T-helper 1 cell treated with Interleukin-12 subunit alpha and Interleukin-12 subunit beta and Interleukin-4 antibody, amounts not matched to agents 30 ng/mL and 1 ng/mL, for 36 hours (primary cell): ENCODE results near the gene FAM168A. TPM values are rescaled to one million over a fixed set of nuclear protein-coding genes. Genes with fewer than 3 reads are reported as not detected.

Source experiments
- intact Hi-C: fragments of 100-400 bp; cut with micrococcal nuclease; formaldehyde crosslinking; loops from one replicate; pipeline ENCODE4 v1.15.1; 2024
- total RNA-seq: library from RNA; stranded (reverse); gene quantifications from 2 replicates; pipeline ENCODE4 v1.2.3, GENCODE V29; 2022

The FAM168A gene
- total RNA-seq, 1 donor from 2014 or later, result 29.4 TPM

DNA sequence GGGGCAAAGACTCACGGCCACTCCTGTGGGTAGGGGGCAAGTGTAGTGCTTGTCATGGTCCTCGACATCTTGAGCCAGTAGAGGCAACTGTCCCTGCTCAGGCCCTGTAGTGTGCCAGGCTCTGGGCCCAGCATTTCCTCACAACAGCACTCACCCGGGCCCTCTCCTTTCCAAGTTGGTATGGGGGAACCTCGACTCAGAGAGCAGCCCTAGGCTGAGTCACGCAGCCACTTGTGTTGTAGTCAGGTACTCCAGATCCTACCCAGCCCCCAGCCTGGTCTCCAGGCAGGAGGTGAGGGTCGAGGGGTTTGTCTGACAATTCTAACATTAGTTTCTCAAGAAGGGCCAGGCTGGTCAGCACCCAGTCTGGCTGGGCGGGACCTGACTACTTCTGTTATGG, 217.6 kb downstream of the FAM168A start:
- intact Hi-C loops, result no loop called here

DNA sequence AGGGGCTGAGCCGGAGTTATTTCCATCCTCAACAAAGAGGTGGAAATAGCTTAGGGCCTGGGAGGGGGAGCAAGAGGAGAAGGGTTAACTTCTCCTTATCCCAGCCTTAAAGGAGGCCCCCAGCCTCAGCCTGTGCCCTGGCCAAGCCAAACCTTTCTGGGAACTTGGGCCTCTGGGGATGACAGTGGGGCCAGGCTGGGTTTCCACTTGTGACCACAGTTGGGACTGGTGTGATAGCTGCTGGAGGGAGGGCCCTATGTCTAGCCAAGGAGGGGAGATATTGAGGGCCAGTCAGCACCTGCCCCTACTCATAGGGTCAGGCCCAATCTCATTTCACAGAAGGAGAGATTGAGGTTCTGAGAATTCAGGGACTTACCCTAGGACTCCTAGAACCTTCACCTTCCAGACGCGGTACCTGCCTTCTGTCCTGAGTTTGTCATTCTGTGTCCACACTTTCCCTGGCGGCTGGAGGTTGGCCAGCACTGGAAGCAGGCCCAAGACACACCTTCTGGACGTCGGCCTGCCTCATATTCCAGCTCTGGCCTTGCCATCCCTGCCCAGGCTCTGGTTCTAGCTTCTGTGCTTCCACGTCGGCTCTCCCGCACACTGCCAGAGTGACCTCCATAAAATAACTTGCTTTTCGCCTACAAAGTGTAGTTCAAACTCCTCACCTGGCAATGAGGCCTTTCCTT, 218.6 kb downstream of the FAM168A start:
- intact Hi-C loops, result loop anchor here (5.0 to 10.0 kb wide), 3 partner anchors 237 to 657 kb away; partner anchors contain the start of genes COA4, FCHSD2 and PAAF1

DNA sequence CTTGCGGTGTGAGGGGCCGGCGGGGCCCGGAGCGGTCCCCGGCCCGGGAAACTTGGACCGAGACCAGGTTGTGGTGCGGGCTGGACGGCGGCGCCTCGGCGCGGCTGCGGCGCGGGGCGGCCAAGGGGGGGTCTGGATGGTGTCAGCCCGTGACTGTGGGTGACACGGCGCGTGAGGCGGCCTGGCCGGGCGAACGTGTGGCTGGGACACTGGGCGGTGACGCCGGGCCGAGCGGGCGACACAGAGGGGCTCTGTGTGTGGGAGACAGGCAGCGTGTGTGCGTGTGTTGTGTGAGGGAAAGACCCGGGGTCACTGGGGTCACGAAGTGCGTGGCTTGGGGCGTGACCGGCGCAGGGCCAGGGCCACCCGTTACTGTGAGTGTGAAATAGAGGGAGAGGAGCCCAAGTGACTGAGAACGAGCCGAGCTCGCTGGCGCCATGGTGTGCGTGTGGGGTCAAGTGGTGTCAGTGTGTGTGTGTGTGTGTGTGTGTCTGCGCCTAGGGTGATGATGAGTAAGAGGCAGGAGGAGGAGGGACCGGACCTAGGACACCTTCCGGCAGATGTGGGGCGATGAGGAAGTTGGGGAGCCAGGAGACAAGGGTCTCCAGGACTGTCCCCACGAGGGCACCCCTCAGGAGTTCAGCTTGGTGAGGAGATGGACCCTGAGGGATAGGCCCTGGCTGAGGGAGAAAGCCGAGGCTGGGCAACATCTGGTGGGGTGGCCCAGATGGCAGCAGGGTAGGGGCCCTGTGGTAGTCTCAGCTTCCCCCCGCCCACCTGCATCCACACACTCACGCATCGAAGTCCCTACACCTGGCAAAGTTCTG, 220.9 kb downstream of the FAM168A start:
- intact Hi-C loops, result loop anchor here (1.0 to 10.0 kb wide), 12 partner anchors 11 to 1264 kb away; partner anchors contain the start of genes ANAPC15, C2CD3, COA4 and FAM168A

DNA sequence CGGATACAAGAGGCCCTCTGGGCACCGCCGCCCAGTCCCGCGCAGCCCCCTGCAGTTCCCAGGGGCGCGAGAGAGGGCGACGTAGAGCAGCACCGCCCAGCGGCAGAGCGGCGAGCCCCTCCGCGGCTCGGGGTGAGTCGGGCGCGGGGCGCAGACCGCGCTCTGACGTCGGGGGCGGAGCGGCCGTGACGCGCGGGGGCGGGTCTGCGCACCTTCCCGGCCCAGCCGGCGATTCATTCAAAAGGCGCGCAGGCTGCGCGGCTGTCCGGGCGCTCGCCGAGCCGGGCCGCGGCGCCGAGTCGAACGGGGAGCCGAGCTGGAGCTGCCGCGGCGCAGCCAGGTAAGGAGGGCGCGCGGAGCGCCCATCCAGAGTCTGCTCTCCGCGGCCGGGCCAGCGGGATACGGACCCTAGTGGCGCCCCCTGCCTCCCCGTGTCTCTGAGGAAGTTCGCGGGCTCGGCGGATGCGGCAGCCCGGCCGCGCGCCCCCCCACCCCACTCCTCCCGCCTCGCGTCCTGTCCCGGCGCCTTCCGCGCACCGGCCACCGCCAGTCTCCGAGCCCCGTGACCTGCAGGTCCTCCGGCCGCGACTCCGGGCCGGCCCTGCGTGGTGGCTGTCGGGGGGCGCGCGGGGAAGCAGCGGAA, 221.6 kb downstream of the FAM168A start, which contains the start of gene RELT:
Gene RELT, plus strand, starts transcription at position 240 of the 643 bp plus-strand sequence. CDS start 12,738 bp downstream, outside the sequence.
- intact Hi-C loops, result loop anchor here (1.0 to 10.0 kb wide), 12 partner anchors 10 to 1263 kb away; partner anchors contain the start of genes ANAPC15, C2CD3, COA4 and FAM168A

DNA sequence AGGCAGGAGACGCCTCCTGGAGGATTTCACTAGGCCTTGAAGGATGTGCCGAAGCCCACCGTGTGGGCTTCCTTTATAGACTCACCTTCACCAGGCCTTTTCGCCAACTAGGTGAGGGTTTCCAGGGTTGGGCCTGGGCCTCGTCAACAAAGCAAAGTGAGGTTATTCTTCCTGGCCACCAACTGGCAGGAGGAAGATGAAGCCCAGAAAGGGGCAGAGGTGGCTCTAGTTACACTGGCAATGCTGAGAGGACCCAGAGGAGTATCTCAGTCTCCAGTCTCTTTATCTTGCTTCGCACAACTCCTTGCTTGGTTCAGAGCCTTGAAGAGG, 222.1 kb downstream of the FAM168A start:
- intact Hi-C loops, result loop anchor here (1.0 to 10.0 kb wide), 12 partner anchors 9 to 1263 kb away; partner anchors contain the start of genes ANAPC15, C2CD3, COA4 and FAM168A

DNA sequence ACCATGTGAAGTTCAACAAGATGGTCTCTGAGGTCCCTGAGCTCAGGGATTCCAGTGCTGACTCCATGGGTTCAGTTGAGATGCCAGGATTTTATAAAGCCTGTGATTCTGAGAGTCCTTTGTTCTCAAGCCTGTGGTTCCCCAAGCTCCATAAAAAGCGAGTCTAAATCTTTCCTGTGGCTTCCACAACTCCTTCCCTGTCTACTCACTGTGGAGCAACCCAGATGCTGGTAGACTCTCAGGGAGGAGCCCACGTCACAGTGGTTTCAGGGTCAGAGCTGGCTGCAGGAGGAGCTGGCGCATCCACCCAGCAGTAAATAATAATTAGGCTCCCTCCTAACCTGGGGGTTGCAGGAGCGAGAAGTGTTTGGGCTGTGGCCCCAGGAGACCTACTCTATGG, 223.8 kb downstream of the FAM168A start:
- intact Hi-C loops, result loop anchor here (10.0 kb wide), 1 partner anchor 501 kb away; the partner anchor contains the start of genes COA4 and PAAF1

DNA sequence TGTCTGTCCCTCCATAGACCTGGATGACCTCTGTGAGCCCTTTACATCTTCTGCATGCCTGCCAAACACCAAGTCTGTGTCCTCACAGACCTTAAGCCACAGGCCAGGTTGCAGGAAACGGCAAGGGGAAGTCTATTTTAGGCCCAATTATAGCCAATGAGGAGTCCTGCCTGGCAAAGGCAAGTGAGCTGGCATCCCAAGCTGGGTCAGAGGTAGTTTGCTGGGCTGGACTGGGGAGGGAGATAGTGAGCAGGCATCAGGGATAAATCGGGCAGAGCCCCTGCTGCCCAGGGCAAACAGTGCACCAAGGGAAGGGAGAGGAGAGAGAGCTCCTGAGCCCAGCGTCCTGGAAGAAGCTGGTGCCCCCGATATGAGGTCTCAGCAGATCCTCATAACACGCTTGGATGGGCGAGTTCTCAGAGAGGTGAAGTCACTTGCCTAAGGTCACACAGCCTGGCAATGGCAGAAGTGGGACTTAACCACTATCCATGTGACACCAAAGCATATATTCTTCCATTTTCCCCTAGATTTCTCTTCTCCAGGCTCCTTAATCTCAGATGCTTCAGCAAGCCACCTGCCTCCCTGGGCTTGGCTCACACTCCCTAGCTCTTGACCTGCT, 225.4 kb downstream of the FAM168A start:
- intact Hi-C loops, result loop anchor here (10.0 kb wide), 1 partner anchor 502 kb away; the partner anchor contains the start of genes COA4 and PAAF1

DNA sequence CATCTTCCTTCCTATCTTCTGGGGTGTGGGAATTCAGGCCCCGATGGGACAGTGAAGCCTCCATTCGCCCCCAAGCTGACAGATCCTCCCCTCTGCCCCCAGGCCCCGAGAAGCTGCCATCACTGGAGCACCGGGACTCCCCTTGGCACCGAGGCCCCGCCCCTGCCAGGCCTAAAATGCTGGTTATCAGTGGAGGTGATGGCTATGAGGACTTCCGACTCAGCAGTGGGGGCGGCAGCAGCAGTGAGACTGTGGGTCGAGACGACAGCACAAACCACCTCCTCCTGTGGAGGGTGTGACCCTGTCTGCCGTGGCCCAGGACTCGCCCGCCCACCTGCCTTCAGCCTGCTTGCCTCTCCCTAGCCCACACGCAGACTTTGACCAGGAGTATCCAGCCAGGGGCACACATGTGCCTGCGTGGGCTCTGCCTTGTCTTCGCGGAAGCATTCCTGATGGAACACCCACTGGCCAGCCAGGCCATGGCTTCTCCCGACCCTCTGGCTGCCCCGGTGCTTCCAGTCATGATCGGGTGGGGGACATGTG, 230.4 kb downstream of the FAM168A start:
- intact Hi-C loops, result no loop called here

DNA sequence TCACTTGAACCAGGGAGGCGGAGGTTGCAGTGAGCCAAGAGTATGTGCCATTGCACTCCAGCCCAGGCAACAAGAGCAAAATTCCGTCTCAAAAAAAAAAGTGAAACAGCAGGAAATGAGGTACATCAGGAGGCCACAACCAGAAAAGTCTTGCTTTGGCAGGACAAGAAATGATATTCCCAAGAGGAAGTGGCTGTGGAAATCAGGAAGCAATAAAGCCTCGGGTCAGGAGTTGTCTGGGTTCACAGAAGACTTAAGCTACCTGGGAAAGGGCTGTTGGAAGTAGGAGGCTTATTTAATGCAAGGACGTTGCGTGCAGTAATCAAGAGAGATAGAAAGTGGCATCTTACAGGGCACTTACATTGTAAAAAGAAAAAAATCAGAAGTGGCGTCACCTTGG, 231.0 kb downstream of the FAM168A start:
- intact Hi-C loops, result loop anchor here (1.0 kb wide), 1 partner anchor 9 kb away; the partner anchor contains the start of gene RELT

DNA sequence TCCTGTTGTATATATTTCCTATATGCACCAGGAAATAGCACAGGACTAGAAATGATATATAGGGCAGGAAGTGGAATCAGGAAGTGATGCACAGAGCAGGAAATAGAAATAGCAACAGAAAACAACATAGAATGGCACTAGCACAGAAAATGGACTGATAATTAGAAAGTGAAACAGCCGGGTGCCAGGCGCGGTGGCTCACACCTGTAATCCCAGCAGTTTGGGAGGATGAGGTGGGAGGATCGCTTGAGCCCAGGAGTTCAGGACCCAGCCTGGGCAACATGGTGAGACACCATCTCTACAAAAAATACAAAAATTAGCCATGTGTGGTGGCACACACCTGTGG, 231.7 kb downstream of the FAM168A start:
- intact Hi-C loops, result loop anchor here (1.0 kb wide), 1 partner anchor 10 kb away; the partner anchor contains the start of gene RELT

DNA sequence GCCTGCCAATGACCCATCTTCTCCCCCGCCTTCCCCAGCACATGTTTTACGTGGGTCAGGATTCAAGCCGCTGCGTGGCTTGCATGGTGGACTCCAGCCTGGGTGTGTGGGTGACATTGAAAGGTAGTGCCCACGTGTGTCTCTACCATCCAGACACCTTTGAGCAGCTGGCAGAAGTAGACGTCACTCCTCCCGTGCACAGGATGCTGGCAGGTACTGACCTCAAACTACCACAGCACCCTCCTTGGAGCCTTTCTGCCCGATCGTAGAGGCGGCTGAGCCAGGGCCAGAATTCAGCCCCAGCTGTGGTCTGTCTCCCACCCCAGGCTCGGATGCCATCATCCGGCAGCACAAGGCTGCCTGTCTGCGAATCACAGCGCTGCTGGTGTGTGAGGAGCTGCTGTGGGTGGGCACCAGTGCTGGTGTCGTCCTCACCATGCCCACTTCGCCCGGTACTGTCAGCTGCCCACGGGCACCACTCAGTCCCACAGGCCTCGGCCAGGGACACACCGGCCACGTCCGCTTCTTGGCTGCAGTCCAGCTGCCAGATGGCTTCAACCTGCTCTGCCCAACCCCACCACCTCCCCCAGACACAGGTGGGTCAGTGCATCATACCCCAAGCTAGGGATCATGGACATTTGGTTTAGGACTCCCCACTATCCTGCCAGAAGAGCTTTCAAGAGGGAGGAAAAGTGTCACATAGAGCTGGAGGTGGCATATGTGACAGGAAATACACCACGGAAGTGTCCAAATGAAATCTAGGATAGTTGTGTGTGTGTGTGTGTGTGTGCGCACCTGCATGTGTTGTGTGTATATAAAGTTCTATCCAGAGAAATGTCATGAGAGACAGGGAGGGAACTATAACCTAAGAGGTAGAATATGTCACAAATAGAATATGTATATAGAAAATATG, 232.3 kb downstream of the FAM168A start:
- intact Hi-C loops, result loop anchor here (1.0 kb wide), 1 partner anchor 11 kb away; the partner anchor contains the start of gene RELT

- intact Hi-C loops, result no loop called here
Measured at GRCh38 chr11:73363147-73363546, 234.8 kb downstream of the FAM168A start.

DNA sequence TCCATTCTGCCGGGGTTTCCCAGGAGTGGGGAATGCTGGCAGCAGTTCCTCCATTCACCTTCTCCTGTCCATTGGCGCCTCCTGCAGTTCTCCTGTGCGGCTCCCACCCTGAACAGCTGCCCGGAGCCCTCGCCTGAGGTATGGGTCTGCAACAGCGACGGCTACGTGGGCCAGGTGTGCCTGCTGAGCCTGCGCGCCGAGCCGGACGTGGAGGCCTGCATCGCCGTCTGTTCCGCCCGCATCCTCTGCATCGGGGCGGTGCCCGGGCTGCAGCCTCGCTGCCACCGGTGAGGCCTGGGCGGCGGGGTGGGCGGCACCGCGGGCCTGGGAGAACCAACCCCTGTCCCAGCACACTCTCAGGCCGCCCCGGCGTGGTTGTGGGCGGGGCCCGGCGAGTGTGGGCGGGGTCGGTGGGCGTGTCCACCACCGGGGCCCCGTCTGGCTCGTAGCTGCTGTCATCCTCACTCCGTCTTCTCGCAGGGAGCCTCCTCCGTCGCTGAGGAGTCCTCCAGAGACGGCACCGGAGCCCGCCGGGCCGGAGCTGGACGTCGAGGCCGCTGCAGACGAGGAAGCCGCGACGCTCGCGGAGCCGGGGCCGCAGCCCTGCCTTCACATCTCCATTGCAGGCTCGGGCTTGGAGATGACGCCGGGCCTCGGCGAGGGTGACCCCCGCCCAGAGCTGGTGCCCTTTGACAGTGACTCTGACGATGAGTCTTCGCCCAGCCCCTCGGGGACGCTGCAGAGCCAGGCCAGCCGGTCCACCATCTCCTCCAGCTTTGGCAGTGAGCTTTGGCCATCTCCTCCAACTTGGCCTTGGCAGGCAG, 235.7 kb downstream of the FAM168A start:
- intact Hi-C loops, result no loop called here

- intact Hi-C loops, result no loop called here
Measured at GRCh38 chr11:73360743-73361369, 237.1 kb downstream of the FAM168A start.

GRCh38 chr11:73359930-73360742, 237.8 kb downstream of the FAM168A start:
- intact Hi-C loops, result no loop called here

DNA sequence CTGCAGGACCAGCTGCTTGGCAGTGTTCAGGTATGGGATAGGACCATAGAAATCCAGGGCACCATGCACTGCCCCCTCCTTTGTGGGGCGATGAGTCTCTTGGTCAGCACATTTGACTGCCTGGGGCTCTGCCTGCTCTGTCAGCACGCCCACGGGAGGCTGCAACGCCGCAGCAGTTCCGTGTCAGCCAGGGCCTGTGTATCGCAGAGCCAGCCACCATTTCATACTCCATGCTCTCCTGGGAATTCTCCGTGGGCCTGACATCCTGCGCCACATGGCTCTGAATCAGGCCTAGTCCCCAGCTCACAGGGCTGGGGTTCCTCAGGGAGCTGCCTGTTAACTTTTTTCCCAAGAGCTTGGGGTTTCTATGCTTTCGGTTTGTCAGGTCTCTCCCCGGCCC, 238.6 kb downstream of the FAM168A start:
- intact Hi-C loops, result no loop called here

DNA sequence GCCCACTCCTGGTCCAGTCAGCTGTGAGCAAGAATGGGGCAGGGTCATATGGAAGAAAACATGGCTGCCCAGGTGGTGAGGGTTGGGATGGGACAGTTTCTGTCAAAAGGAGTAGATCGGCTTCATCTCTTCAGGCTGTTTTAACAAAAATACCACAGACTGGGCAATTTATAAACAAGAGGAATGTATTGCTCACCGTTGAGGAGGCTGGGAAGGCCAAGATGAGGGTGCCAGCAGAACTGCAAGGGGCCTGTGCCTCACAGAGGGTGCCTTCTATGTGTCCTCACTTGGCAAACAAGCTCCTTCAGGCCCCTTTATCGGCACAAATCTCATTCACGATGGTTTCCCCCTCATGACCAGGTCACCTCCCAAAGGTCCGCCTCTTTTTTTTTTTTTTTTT, 239.8 kb downstream of the FAM168A start:
- intact Hi-C loops, result no loop called here
